Left lung (tissue), 10 donors: ENCODE data around the gene GPR61. TPM values are rescaled to one million over a fixed set of nuclear protein-coding genes. Genes with fewer than 3 reads are reported as not detected.
A peak's percentile ranks its signal among the peaks of the same experiment; 100 is the strongest.

ENCODE experiments used
- ATAC-seq: fragments of 200-7000 bp; cut with Tn5 transposase; one replicate; pipeline ENCODE4 v1.9.1; 2020; ENCODE audit warnings: moderate library complexity
- DNase-seq, 4 donors: peaks; one replicate each; pipeline ENCODE4 v3.0.0-alpha.2; 2013 to 2020
- H3K27ac ChIP-seq, 2 donors: fragments of 200-600 bp; sonication (generic) in 1 of 2; one replicate each; pipeline versions ENCODE4 v1.5.0 to v1.8.0; 2020 to 2021
- H3K27me3 ChIP-seq, 2 donors: fragments of 200-600 bp; sonication (generic) in 1 of 2; one replicate each; pipeline versions ENCODE4 v1.5.0 to v1.8.0; 2020 to 2021
- H3K36me3 ChIP-seq, 2 donors: fragments of 200-600 bp; sonication (generic) in 1 of 2; one replicate each; pipeline versions ENCODE4 v1.5.0 to v1.8.0; 2020 to 2021
- H3K4me1 ChIP-seq, 2 donors: fragments of 200-600 bp; one replicate each; pipeline ENCODE4 v1.8.0; 2021
- H3K4me3 ChIP-seq, 2 donors: fragments of 200-600 bp; sonication (generic) in 1 of 2; one replicate each; pipeline versions ENCODE4 v1.5.0 to v1.8.0; 2020 to 2021; ENCODE audit warnings: mild to moderate bottlenecking in 1 of 2
- H3K9me3 ChIP-seq, 2 donors: fragments of 200-600 bp; sonication (generic) in 1 of 2; one replicate each; pipeline versions ENCODE4 v1.5.0 to v1.8.0; 2020 to 2021
- CTCF ChIP-seq, 2 donors: fragments of 200-600 bp; sonication (generic) in 1 of 2; IDR thresholded peaks; one replicate each; pipeline versions ENCODE4 v1.5.0 to v1.8.0; 2021; ENCODE audit warnings: antibody characterized with exemption in 2 of 2
- intact Hi-C, 2 donors: fragments of 100-400 bp; cut with DNase I; formaldehyde crosslinking; loops; one replicate each; pipeline versions ENCODE4 v1.11.2 to v1.14.2; 2022
- polyA plus RNA-seq, 6 donors: library from polyadenylated mRNA; unstranded; fragments of 120-200 nt; gene quantifications; one replicate each; pipeline ENCODE4 v1.2.1, GENCODE V29; 2013; ENCODE audit not compliant: insufficient read length in 6 of 6
- total RNA-seq, 2 donors: library from RNA; stranded (reverse); fragmentation: NEBNext Ultra II Directional; extraction: Animal tissue kit (Norgen Biotek cat#: 25700); gene quantifications; one replicate each; pipeline ENCODE4 v1.2.1, GENCODE V29; 2021
- donor health status: DM: no; HTN: yes; CAD: no.
- donor health status: DM: no; HTN: no; CAD: no.

Gene GPR61
- total and polyA plus RNA-seq, 8 donors = 0.43 to 0.93 (median 0.69) TPM; not detected in 2

GRCh38 chr1:109531380-109531779 lies 8.3 kb upstream of the GPR61 start:
- TF ChIP-seq CTCF (IDR thresholded peaks at IDR 0.05) = no peak
- intact Hi-C loops = loop anchor here in 1 of 2 donors (5.0 to 10.0 kb wide), 2 partner anchors 39 to 267 kb away; partner anchors contain the start of gene CYB561D1
- Histone ChIP-seq H3K4me1 (peaks cover 0 to 11% of the 10 kb centered on the region in 2 donors), H3K4me3 (no peak overlapping the region), H3K9me3 (no peaks in the 10 kb centered on the region), H3K36me3 (no peaks in the 10 kb centered on the region), H3K27me3 (no peaks in the 10 kb centered on the region), H3K27ac (no peak overlapping the region)
- DNase-seq (no peak), ATAC-seq (no peak)

- ATAC-seq = no peak
- no peak overlapping the region for H3K4me3 ChIP-seq
- intact Hi-C loops = loop anchor here in 1 of 2 donors (5.0 to 10.0 kb wide), 2 partner anchors 40 to 267 kb away; partner anchors contain the start of gene CYB561D1
- DNase-seq = no peak
- TF ChIP-seq CTCF (IDR thresholded peaks at IDR 0.05) = no peak
- no peaks in the 10 kb centered on the region for H3K27me3 ChIP-seq
- H3K4me1 ChIP-seq = peaks cover 0 to 11% of the 10 kb centered on the region in 2 donors
- H3K9me3 ChIP-seq = no peaks in the 10 kb centered on the region
- no peak overlapping the region for H3K27ac ChIP-seq
- H3K36me3 ChIP-seq = no peaks in the 10 kb centered on the region
Measured at GRCh38 chr1:109531826-109532364, 7.8 kb upstream of the GPR61 start.

- no peaks in the 10 kb centered on the region for H3K9me3 ChIP-seq
- H3K36me3 ChIP-seq = no peaks in the 10 kb centered on the region
- peaks cover 0 to 11% of the 10 kb centered on the region in 2 donors for H3K4me1 ChIP-seq
- H3K27ac ChIP-seq = no peak overlapping the region
- peak; percentile 66 to 94 (median 85) for DNase-seq
- peak; percentile 97 for ATAC-seq
- H3K27me3 ChIP-seq = no peaks in the 10 kb centered on the region
- TF ChIP-seq CTCF (IDR thresholded peaks at IDR 0.05) = peak; percentile 91 to 97
- H3K4me3 ChIP-seq = no peak overlapping the region
- intact Hi-C loops = loop anchor here in 1 of 2 donors (5.0 to 10.0 kb wide), 2 partner anchors 40 to 268 kb away; partner anchors contain the start of gene CYB561D1
Measured at GRCh38 chr1:109532365-109533136, 7.1 kb upstream of the GPR61 start.

- no peak for DNase-seq
- TF ChIP-seq CTCF (IDR thresholded peaks at IDR 0.05) = no peak
- no peak for ATAC-seq
- Histone ChIP-seq H3K36me3 (no peaks in the 10 kb centered on the region), H3K4me1 (peaks cover 0 to 11% of the 10 kb centered on the region in 2 donors), H3K4me3 (no peak overlapping the region), H3K9me3 (no peaks in the 10 kb centered on the region), H3K27me3 (no peaks in the 10 kb centered on the region), H3K27ac (no peak overlapping the region)
- intact Hi-C loops = loop anchor here in 1 of 2 donors (5.0 to 10.0 kb wide), 2 partner anchors 42 to 270 kb away; partner anchors contain the start of gene CYB561D1
Measured at GRCh38 chr1:109534307-109534858, 5.3 kb upstream of the GPR61 start.

GRCh38 chr1:109535481-109535880 lies 4.2 kb upstream of the GPR61 start:
- no peak overlapping the region for H3K4me3 ChIP-seq
- ATAC-seq (no peak), DNase-seq (no peak)
- no peak overlapping the region for H3K27ac ChIP-seq
- H3K36me3 ChIP-seq = no peaks in the 10 kb centered on the region
- H3K27me3 ChIP-seq = no peaks in the 10 kb centered on the region
- no peak for TF ChIP-seq CTCF (IDR thresholded peaks at IDR 0.05)
- H3K9me3 ChIP-seq = no peaks in the 10 kb centered on the region
- peaks cover 0 to 11% of the 10 kb centered on the region in 2 donors for H3K4me1 ChIP-seq
- intact Hi-C loops = loop anchor here in 1 of 2 donors (10.0 kb wide), 1 partner anchor 271 kb away; no protein-coding TSS in a partner anchor
